ENCODE results near the gene PEAR1.
"Not testable (repeated sequence)": the region's sequence is repeated elsewhere in the genome, so short reads cannot be mapped to it uniquely, and the experiment has no call there.

PEAR1 gene

GRCh38 chr1:156922986-156923669, 29.6 kb downstream of the PEAR1 start:
- H3K36me3 ChIP-seq (ENCODE audit: insufficient read depth, low read length), result no peaks in the 10 kb centered on the region
- H3K9ac ChIP-seq (ENCODE audit: low read depth, low read length), result peak overlapping the region; percentile 55; the same call in 1 of the 2 replicates
- no peaks in the 10 kb centered on the region for H3K9me3 ChIP-seq (ENCODE audit: control insufficient read depth, insufficient read depth, low read length)
- peaks cover 5% of the 10 kb centered on the region for H3K4me1 ChIP-seq (ENCODE audit: insufficient read depth, low read length)

- H3K36me3 ChIP-seq (ENCODE audit: insufficient read depth, low read length), result no peaks in the 10 kb centered on the region
- H3K9ac ChIP-seq (ENCODE audit: low read depth, low read length), result peak overlapping the region; percentile 55; the same call in 1 of the 2 replicates
- H3K4me1 ChIP-seq (ENCODE audit: insufficient read depth, low read length), result peaks cover 5% of the 10 kb centered on the region
- H3K9me3 ChIP-seq (ENCODE audit: control insufficient read depth, insufficient read depth, low read length), result no peaks in the 10 kb centered on the region
These were observed 30.4 kb downstream of the PEAR1 start for GRCh38 chr1:156923670-156924477.

GRCh38 chr1:156924478-156925153, 31.1 kb downstream of the PEAR1 start:
- Histone ChIP-seq H3K9ac (ENCODE audit: low read depth, low read length) (peak overlapping the region; percentile 55; the same call in 1 of the 2 replicates), H3K4me1 (ENCODE audit: insufficient read depth, low read length) (peaks cover 5% of the 10 kb centered on the region), H3K36me3 (ENCODE audit: insufficient read depth, low read length) (no peaks in the 10 kb centered on the region), H3K9me3 (ENCODE audit: control insufficient read depth, insufficient read depth, low read length) (no peaks in the 10 kb centered on the region)

GRCh38 chr1:156925154-156926010, 31.9 kb downstream of the PEAR1 start:
- Histone ChIP-seq H3K9me3 (ENCODE audit: control insufficient read depth, insufficient read depth, low read length) (no peaks in the 10 kb centered on the region), H3K4me1 (ENCODE audit: insufficient read depth, low read length) (peaks cover 5% of the 10 kb centered on the region), H3K9ac (ENCODE audit: low read depth, low read length) (no peak overlapping the region), H3K36me3 (ENCODE audit: insufficient read depth, low read length) (no peaks in the 10 kb centered on the region)

- Histone ChIP-seq H3K9ac (ENCODE audit: low read depth, low read length) (no peak overlapping the region), H3K9me3 (ENCODE audit: control insufficient read depth, insufficient read depth, low read length) (no peaks in the 10 kb centered on the region), H3K4me1 (ENCODE audit: insufficient read depth, low read length) (peaks cover 5% of the 10 kb centered on the region), H3K36me3 (ENCODE audit: insufficient read depth, low read length) (no peaks in the 10 kb centered on the region)
These were observed 32.7 kb downstream of the PEAR1 start for GRCh38 chr1:156926175-156926574.

- not testable (repeated sequence) for H3K9ac ChIP-seq (ENCODE audit: low read depth, low read length); H3K36me3 ChIP-seq (ENCODE audit: insufficient read depth, low read length); H3K4me1 ChIP-seq (ENCODE audit: insufficient read depth, low read length); H3K9me3 ChIP-seq (ENCODE audit: control insufficient read depth, insufficient read depth, low read length)
These were observed 33.2 kb downstream of the PEAR1 start for GRCh38 chr1:156926695-156927094.

GRCh38 chr1:156927215-156928042, 33.9 kb downstream of the PEAR1 start:
- Histone ChIP-seq H3K9me3 (ENCODE audit: control insufficient read depth, insufficient read depth, low read length) (no peaks in the 10 kb centered on the region), H3K4me1 (ENCODE audit: insufficient read depth, low read length) (peaks cover 5% of the 10 kb centered on the region), H3K36me3 (ENCODE audit: insufficient read depth, low read length) (no peaks in the 10 kb centered on the region; the same call in 1 of the 2 replicates), H3K9ac (ENCODE audit: low read depth, low read length) (peak overlapping the region; percentile 59; the same call in 1 of the 2 replicates)

GRCh38 chr1:156928043-156928602, 34.6 kb downstream of the PEAR1 start:
- no peaks in the 10 kb centered on the region for H3K9me3 ChIP-seq (ENCODE audit: control insufficient read depth, insufficient read depth, low read length)
- no peaks in the 10 kb centered on the region; the same call in 1 of the 2 replicates for H3K36me3 ChIP-seq (ENCODE audit: insufficient read depth, low read length)
- H3K9ac ChIP-seq (ENCODE audit: low read depth, low read length), result no peak overlapping the region
- H3K4me1 ChIP-seq (ENCODE audit: insufficient read depth, low read length), result peaks cover 7% of the 10 kb centered on the region

- peaks cover 7% of the 10 kb centered on the region for H3K4me1 ChIP-seq (ENCODE audit: insufficient read depth, low read length)
- no peak overlapping the region for H3K9ac ChIP-seq (ENCODE audit: low read depth, low read length)
- H3K36me3 ChIP-seq (ENCODE audit: insufficient read depth, low read length), result no peaks in the 10 kb centered on the region; the same call in 1 of the 2 replicates
- H3K9me3 ChIP-seq (ENCODE audit: control insufficient read depth, insufficient read depth, low read length), result no peaks in the 10 kb centered on the region
These were observed 36.2 kb downstream of the PEAR1 start for GRCh38 chr1:156929596-156930238.

GRCh38 chr1:156930483-156930882, 37.0 kb downstream of the PEAR1 start:
- Histone ChIP-seq H3K4me1 (ENCODE audit: insufficient read depth, low read length) (peaks cover 3% of the 10 kb centered on the region; the same call in 1 of the 2 replicates), H3K9ac (ENCODE audit: low read depth, low read length) (no peak overlapping the region), H3K36me3 (ENCODE audit: insufficient read depth, low read length) (peaks cover 2% of the 10 kb centered on the region; the same call in 1 of the 2 replicates), H3K9me3 (ENCODE audit: control insufficient read depth, insufficient read depth, low read length) (no peaks in the 10 kb centered on the region)

GRCh38 chr1:156931211-156931952, 37.9 kb downstream of the PEAR1 start:
- peaks cover 2% of the 10 kb centered on the region; the same call in 1 of the 2 replicates for H3K36me3 ChIP-seq (ENCODE audit: insufficient read depth, low read length)

More at GRCh38 chr1:156931211-156931952, 37.9 kb downstream of the PEAR1 start:
- peaks cover 3% of the 10 kb centered on the region; the same call in 1 of the 2 replicates for H3K4me1 ChIP-seq (ENCODE audit: insufficient read depth, low read length)
- H3K9ac ChIP-seq (ENCODE audit: low read depth, low read length), result no peak overlapping the region
- H3K9me3 ChIP-seq (ENCODE audit: control insufficient read depth, insufficient read depth, low read length), result no peaks in the 10 kb centered on the region
